ENCODE data around the gene RPS19. TPM values are rescaled to one million over a fixed set of nuclear protein-coding genes. Genes with fewer than 3 reads are reported as not detected.

RPS19 gene
- total RNA-seq, 2 experiments from 2014 or later = 2,625 to 2,652 TPM

GRCh38 chr19:41895745-41896580 is 35.9 kb downstream of the RPS19 start:
- DNase-seq = no peak
- H3K4me1 Mint-ChIP-seq = peaks cover 41% of the 10 kb centered on the region
- no peaks in the 10 kb centered on the region for H3K27me3 Mint-ChIP-seq
- peaks cover 64% of the 10 kb centered on the region for H3K36me3 Mint-ChIP-seq (ENCODE audit: low read depth)
- peak overlapping the region; percentile 31 for H3K27ac Mint-ChIP-seq
- no peaks in the 10 kb centered on the region for H3K9me3 Mint-ChIP-seq
- POLR2A ChIA-PET = interaction anchor here (1.0 to 1.4 kb wide), 6 partner anchors 9 to 30 kb away, joined by 3 to 6 read pairs (median 4); no protein-coding TSS in a partner anchor
- CTCF ChIA-PET = no interaction called here
- H3K4me3 Mint-ChIP-seq = no peak overlapping the region

- H3K9me3 Mint-ChIP-seq = no peaks in the 10 kb centered on the region
- ChIA-PET CTCF (no interaction called here), POLR2A (interaction anchor here (1.0 to 1.4 kb wide), 2 partner anchors 14 to 24 kb away, joined by 4 to 6 read pairs; no protein-coding TSS in a partner anchor)
- DNase-seq = no peak
- no peaks in the 10 kb centered on the region for H3K27me3 Mint-ChIP-seq
- no peak overlapping the region for H3K27ac Mint-ChIP-seq
- H3K4me3 Mint-ChIP-seq = no peak overlapping the region
- peaks cover 63% of the 10 kb centered on the region for H3K36me3 Mint-ChIP-seq (ENCODE audit: low read depth)
- peaks cover 38% of the 10 kb centered on the region for H3K4me1 Mint-ChIP-seq
Measured at GRCh38 chr19:41896581-41896942, 36.5 kb downstream of the RPS19 start.

GRCh38 chr19:41897181-41897580 is 37.1 kb downstream of the RPS19 start:
- ChIA-PET CTCF (no interaction called here), POLR2A (interaction anchor here (2.0 to 15.7 kb wide), 2 partner anchors 10 to 15 kb away, joined by 7 to 166 read pairs; partner anchors contain the start of gene ARHGEF1)
- Mint-ChIP-seq H3K9me3 (no peaks in the 10 kb centered on the region), H3K4me3 (no peak overlapping the region), H3K36me3 (ENCODE audit: low read depth) (peaks cover 66% of the 10 kb centered on the region), H3K27ac (no peak overlapping the region), H3K27me3 (no peaks in the 10 kb centered on the region), H3K4me1 (peaks cover 32% of the 10 kb centered on the region)
- no peak for DNase-seq

DNA sequence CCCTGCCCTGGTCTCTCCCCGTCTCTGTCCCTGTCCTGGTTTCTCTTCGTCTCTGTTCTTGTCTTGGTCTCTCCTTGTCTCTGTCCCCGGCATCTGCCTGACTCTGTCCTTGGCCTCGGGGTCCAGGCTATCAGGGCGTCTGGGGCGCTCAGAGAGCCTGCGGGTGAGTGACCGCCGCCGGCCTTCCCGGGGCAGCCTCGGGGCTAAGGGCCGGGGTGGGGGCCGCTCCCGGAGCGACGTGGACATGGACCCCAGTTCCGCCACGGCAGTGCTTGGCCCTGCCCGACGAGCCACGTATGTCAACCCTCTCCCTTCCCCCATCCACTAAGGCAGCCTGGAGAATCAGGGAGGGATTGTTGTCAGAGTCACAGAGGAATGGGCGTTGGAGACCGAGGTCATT is 37.8 kb downstream of the RPS19 start:
- ChIA-PET CTCF (no interaction called here), POLR2A (interaction anchor here (2.0 to 15.7 kb wide), 2 partner anchors 10 to 14 kb away, joined by 7 to 166 read pairs; partner anchors contain the start of gene ARHGEF1)
- Mint-ChIP-seq H3K4me3 (no peak overlapping the region), H3K4me1 (peaks cover 28% of the 10 kb centered on the region), H3K27me3 (no peaks in the 10 kb centered on the region), H3K36me3 (ENCODE audit: low read depth) (peaks cover 70% of the 10 kb centered on the region), H3K27ac (no peak overlapping the region), H3K9me3 (no peaks in the 10 kb centered on the region)
- DNase-seq = no peak

- ChIA-PET POLR2A (interaction anchor here (2.0 to 15.7 kb wide), 2 partner anchors 11 to 14 kb away, joined by 7 to 166 read pairs; partner anchors contain the start of gene ARHGEF1), CTCF (interaction anchor here (0.5 kb wide), 1 partner anchor 471 kb away, joined by 3 read pairs; the partner anchor contains the start of gene B3GNT8)
- peaks cover 24% of the 10 kb centered on the region for H3K4me1 Mint-ChIP-seq
- no peak overlapping the region for H3K27ac Mint-ChIP-seq
- no peaks in the 10 kb centered on the region for H3K27me3 Mint-ChIP-seq
- no peak overlapping the region for H3K4me3 Mint-ChIP-seq
- H3K9me3 Mint-ChIP-seq = no peaks in the 10 kb centered on the region
- DNase-seq = no peak
- H3K36me3 Mint-ChIP-seq (ENCODE audit: low read depth) = peaks cover 71% of the 10 kb centered on the region
Measured at GRCh38 chr19:41898235-41898634, 38.2 kb downstream of the RPS19 start.

GRCh38 chr19:41901707-41902360 is 41.8 kb downstream of the RPS19 start:
- POLR2A ChIA-PET = interaction anchor here (1.0 to 15.7 kb wide), 4 partner anchors 10 to 37 kb away, joined by 3 to 166 read pairs (median 8); partner anchors contain the start of gene ARHGEF1
- H3K4me3 Mint-ChIP-seq = no peak overlapping the region
- H3K36me3 Mint-ChIP-seq (ENCODE audit: low read depth) = peaks cover 81% of the 10 kb centered on the region
- CTCF ChIA-PET = interaction anchor here (1.3 kb wide), 1 partner anchor 29 kb away, joined by 6 read pairs; no protein-coding TSS in a partner anchor
- H3K4me1 Mint-ChIP-seq = peaks cover 22% of the 10 kb centered on the region
- no peak for DNase-seq
- no peak overlapping the region for H3K27ac Mint-ChIP-seq
- no peaks in the 10 kb centered on the region for H3K27me3 Mint-ChIP-seq
- H3K9me3 Mint-ChIP-seq = no peaks in the 10 kb centered on the region

DNA sequence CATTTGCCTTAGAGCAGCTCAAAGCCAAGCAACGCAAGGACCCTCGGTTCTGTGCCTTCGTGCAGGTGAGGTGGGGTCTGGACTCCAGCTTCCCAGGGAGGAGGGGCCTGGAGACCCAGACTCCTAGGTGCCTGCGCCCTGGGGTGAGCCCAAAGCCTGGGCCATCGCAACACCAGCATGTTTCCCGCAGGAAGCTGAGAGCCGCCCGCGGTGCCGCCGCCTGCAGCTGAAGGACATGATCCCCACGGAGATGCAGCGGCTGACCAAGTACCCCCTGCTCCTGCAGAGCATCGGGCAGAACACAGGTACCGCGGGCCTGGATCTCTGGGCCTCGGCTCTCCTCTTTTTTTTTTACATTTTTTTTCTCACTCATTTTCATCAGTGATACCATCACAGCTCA is 42.5 kb downstream of the RPS19 start:
- H3K27me3 Mint-ChIP-seq = no peaks in the 10 kb centered on the region
- H3K4me3 Mint-ChIP-seq = no peak overlapping the region
- no peak for DNase-seq
- peaks cover 23% of the 10 kb centered on the region for H3K4me1 Mint-ChIP-seq
- H3K27ac Mint-ChIP-seq = no peak overlapping the region
- ChIA-PET POLR2A (interaction anchor here (1.4 to 15.7 kb wide), 3 partner anchors 9 to 32 kb away, joined by 4 to 166 read pairs (median 13); partner anchors contain the start of gene ARHGEF1), CTCF (interaction anchor here (1.3 kb wide), 1 partner anchor 30 kb away, joined by 6 read pairs; no protein-coding TSS in a partner anchor)
- no peaks in the 10 kb centered on the region for H3K9me3 Mint-ChIP-seq
- H3K36me3 Mint-ChIP-seq (ENCODE audit: low read depth) = peaks cover 86% of the 10 kb centered on the region

GRCh38 chr19:41903193-41903953 is 43.3 kb downstream of the RPS19 start:
- Mint-ChIP-seq H3K27ac (no peak overlapping the region), H3K9me3 (no peaks in the 10 kb centered on the region), H3K27me3 (no peaks in the 10 kb centered on the region), H3K4me3 (no peak overlapping the region), H3K36me3 (ENCODE audit: low read depth) (peaks cover 78% of the 10 kb centered on the region), H3K4me1 (peaks cover 21% of the 10 kb centered on the region)
- DNase-seq = no peak
- POLR2A ChIA-PET = interaction anchor here (1.4 to 15.7 kb wide), 3 partner anchors 8 to 33 kb away, joined by 4 to 166 read pairs (median 13); partner anchors contain the start of gene ARHGEF1
- CTCF ChIA-PET = interaction anchor here (1.3 kb wide), 1 partner anchor 30 kb away, joined by 6 read pairs; no protein-coding TSS in a partner anchor

- CTCF ChIA-PET = interaction anchor here (1.0 kb wide), 1 partner anchor 31 kb away, joined by 3 read pairs; no protein-coding TSS in a partner anchor
- H3K27ac Mint-ChIP-seq = no peak overlapping the region
Measured at GRCh38 chr19:41904118-41904870, 44.2 kb downstream of the RPS19 start.

GRCh38 chr19:41905273-41906002 is 45.4 kb downstream of the RPS19 start:
- CTCF ChIA-PET = interaction anchor here (1.0 kb wide), 1 partner anchor 32 kb away, joined by 3 read pairs; no protein-coding TSS in a partner anchor
- H3K4me1 Mint-ChIP-seq = peaks cover 18% of the 10 kb centered on the region
- H3K27me3 Mint-ChIP-seq = peaks cover 2% of the 10 kb centered on the region
- H3K36me3 Mint-ChIP-seq (ENCODE audit: low read depth) = peaks cover 71% of the 10 kb centered on the region
- H3K4me3 Mint-ChIP-seq = no peak overlapping the region
- POLR2A ChIA-PET = interaction anchor here (0.9 to 15.7 kb wide), 7 partner anchors 10 to 45 kb away, joined by 3 to 166 read pairs (median 3); partner anchors contain the start of genes ARHGEF1 and RPS19
- H3K9me3 Mint-ChIP-seq = no peaks in the 10 kb centered on the region
- no peak overlapping the region for H3K27ac Mint-ChIP-seq
- DNase-seq = no peak

More at GRCh38 chr19:41904118-41904870, 44.2 kb downstream of the RPS19 start:
- H3K27me3 Mint-ChIP-seq = no peaks in the 10 kb centered on the region
- no peaks in the 10 kb centered on the region for H3K9me3 Mint-ChIP-seq
- peaks cover 76% of the 10 kb centered on the region for H3K36me3 Mint-ChIP-seq (ENCODE audit: low read depth)
- no peak overlapping the region for H3K4me3 Mint-ChIP-seq
- peaks cover 17% of the 10 kb centered on the region for H3K4me1 Mint-ChIP-seq
- DNase-seq = no peak
- POLR2A ChIA-PET = interaction anchor here (1.0 to 15.7 kb wide), 4 partner anchors 17 to 34 kb away, joined by 3 to 166 read pairs (median 4); partner anchors contain the start of gene ARHGEF1

- peaks cover 19% of the 10 kb centered on the region for H3K4me1 Mint-ChIP-seq
- POLR2A ChIA-PET = interaction anchor here (0.9 to 15.7 kb wide), 4 partner anchors 19 to 46 kb away, joined by 3 to 166 read pairs (median 6); partner anchors contain the start of genes ARHGEF1 and RPS19
- H3K4me3 Mint-ChIP-seq = no peak overlapping the region
- peaks cover 71% of the 10 kb centered on the region for H3K36me3 Mint-ChIP-seq (ENCODE audit: low read depth)
- no peaks in the 10 kb centered on the region for H3K9me3 Mint-ChIP-seq
- peaks cover 9% of the 10 kb centered on the region for H3K27me3 Mint-ChIP-seq
- no peak for DNase-seq
- H3K27ac Mint-ChIP-seq = no peak overlapping the region
- CTCF ChIA-PET = interaction anchor here (0.8 kb wide), 1 partner anchor 35 kb away, joined by 3 read pairs; no protein-coding TSS in a partner anchor
Measured at GRCh38 chr19:41906271-41906670, 46.2 kb downstream of the RPS19 start.

All from activated CD4-positive, alpha-beta memory T cell treated with anti-CD3 and anti-CD28 coated beads, Interleukin-2, amount 10 ng/mL, durations not matched to agents 7 days and 5 days (primary cell).